Smooth muscle cell (in vitro differentiated cells): ENCODE measurements around the gene UBE2M. TPM values are rescaled to one million over a fixed set of nuclear protein-coding genes. Genes with fewer than 3 reads are reported as not detected.

Source experiments
- DNase-seq: peaks from one replicate; lab custom pipeline; 2025; ENCODE audit not compliant: unreplicated experiment; lab: John Stamatoyannopoulos, UW
- H2AFZ ChIP-seq: fragments of 200-600 bp; sonication (generic); 2 replicates; pipeline ENCODE4 v1.6.0; 2016; ENCODE audit warnings: antibody characterized with exemption, low read depth, mild to moderate bottlenecking
- H3F3A ChIP-seq: fragments of 200-600 bp; sonication (generic); 2 replicates; pipeline ENCODE4 v1.6.0; 2017; ENCODE audit warnings: antibody characterized with exemption, low read depth
- H3K27ac ChIP-seq: fragments of 200-600 bp; sonication (generic); 2 replicates; pipeline ENCODE4 v1.5.1; 2016; ENCODE audit warnings: low read depth, mild to moderate bottlenecking
- H3K27me3 ChIP-seq: fragments of 200-600 bp; sonication (generic); 2 replicates; pipeline ENCODE4 v1.6.1; 2016; ENCODE audit warnings: low read depth, mild to moderate bottlenecking
- H3K36me3 ChIP-seq: fragments of 200-600 bp; sonication (generic); 2 replicates; pipeline ENCODE4 v1.5.1; 2016; ENCODE audit warnings: low read depth
- H3K4me1 ChIP-seq: fragments of 200-600 bp; sonication (generic); 2 replicates; pipeline ENCODE4 v1.5.1; 2016; ENCODE audit warnings: low read depth
- H3K4me2 ChIP-seq: fragments of 200-600 bp; sonication (generic); 2 replicates; pipeline ENCODE4 v1.6.0; 2016; ENCODE audit warnings: mild to moderate bottlenecking
- H3K4me3 ChIP-seq: fragments of 200-600 bp; sonication (generic); 2 replicates; pipeline ENCODE4 v1.5.1; 2016; ENCODE audit warnings: mild to moderate bottlenecking
- H3K79me2 ChIP-seq: fragments of 200-600 bp; sonication (generic); 2 replicates; pipeline ENCODE4 v1.6.0; 2016; ENCODE audit warnings: low read depth, mild to moderate bottlenecking
- H3K9ac ChIP-seq: fragments of 200-600 bp; sonication (generic); 2 replicates; pipeline ENCODE4 v1.6.0; 2016; ENCODE audit warnings: low read depth
- H3K9me3 ChIP-seq: fragments of 200-600 bp; sonication (generic); replicated peaks from 2 replicates; pipeline ENCODE4 v1.5.1; 2016; ENCODE audit warnings: low read depth
- H4K20me1 ChIP-seq: fragments of 200-600 bp; sonication (generic); 2 replicates; pipeline ENCODE4 v1.6.0; 2016; ENCODE audit warnings: low read depth
- WGBS: methylation state at CpG from one replicate; pipeline ENCODE4 v1.1.7; 2016; ENCODE audit warnings: low lambda C conversion rate; 5-methylcytosine and 5-hydroxymethylcytosine counted together
- polyA plus RNA-seq: library from polyadenylated mRNA; unstranded; fragments of >200 nt; fragmentation: Nextera tagmentation; extraction: Ambion mirVana; gene quantifications from 2 replicates; pipeline ENCODE4 v1.2.1, GENCODE V29; 2016
- total RNA-seq: library from RNA; depleted of rRNA; stranded (reverse); fragments of >200 nt; gene quantifications from 2 replicates; pipeline ENCODE4 v1.2.3, GENCODE V29; 2014
- TF ChIP-seq, protein P1 (sequence below): fragments of 200-600 bp; sonication (generic); IDR thresholded peaks from 2 replicates; pipeline ENCODE4 v1.5.1; 2017; ENCODE audit warnings: borderline replicate concordance, mild to moderate bottlenecking, antibody characterized with exemption; ENCODE audit not compliant: insufficient read depth, poor library complexity, severe bottlenecking

Gene UBE2M
- total and polyA plus RNA-seq, 2 experiments from 2014 or later: 45.9 to 118 TPM

DNA sequence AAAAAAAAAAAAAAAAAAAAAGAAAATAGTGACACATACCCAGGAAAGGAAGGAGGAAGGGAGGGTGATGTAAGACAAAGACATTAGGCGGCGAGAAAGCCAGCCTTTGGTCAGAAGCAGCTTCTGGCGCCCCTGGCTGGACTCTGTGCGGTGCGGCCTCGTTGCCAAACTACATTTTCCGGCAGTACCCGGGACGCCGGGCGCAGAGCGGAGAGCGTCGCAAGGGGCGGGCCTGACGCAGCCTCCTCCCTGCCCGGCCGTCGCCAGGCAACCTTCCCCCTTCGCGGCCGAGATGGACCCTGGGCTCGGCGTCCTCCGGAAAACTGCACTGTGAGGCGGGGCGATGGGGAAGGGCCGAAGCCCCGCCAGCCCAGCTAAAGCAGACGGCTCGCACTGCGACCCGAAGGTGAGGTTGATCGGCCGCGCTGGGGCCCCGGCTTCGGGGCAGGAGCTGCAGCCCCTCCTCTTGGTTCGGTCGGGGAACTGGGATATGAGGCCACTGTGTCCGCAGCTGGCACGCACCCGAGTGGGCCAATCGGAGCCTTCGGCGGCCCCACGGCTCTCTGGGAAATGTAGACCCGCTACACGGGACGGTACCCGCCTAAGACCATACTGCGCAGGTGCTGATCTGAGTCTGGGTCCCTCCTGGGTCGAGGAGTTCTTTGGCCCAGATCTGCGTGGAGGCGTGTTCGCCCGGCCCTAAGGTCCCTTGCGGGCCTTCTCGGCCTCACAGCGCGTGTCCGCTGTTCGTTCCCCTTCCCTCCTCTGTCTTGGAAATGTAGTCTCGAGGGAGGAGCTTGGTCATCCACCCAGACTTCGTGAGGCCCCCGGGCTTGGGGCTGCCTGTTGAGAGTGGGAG lies 17.0 kb upstream of the UBE2M start:
- TF ChIP-seq, protein P1, sequence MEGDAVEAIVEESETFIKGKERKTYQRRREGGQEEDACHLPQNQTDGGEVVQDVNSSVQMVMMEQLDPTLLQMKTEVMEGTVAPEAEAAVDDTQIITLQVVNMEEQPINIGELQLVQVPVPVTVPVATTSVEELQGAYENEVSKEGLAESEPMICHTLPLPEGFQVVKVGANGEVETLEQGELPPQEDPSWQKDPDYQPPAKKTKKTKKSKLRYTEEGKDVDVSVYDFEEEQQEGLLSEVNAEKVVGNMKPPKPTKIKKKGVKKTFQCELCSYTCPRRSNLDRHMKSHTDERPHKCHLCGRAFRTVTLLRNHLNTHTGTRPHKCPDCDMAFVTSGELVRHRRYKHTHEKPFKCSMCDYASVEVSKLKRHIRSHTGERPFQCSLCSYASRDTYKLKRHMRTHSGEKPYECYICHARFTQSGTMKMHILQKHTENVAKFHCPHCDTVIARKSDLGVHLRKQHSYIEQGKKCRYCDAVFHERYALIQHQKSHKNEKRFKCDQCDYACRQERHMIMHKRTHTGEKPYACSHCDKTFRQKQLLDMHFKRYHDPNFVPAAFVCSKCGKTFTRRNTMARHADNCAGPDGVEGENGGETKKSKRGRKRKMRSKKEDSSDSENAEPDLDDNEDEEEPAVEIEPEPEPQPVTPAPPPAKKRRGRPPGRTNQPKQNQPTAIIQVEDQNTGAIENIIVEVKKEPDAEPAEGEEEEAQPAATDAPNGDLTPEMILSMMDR: no peak
- Histone ChIP-seq H3K4me3 (peak overlapping the region; percentile 73), H3K27me3 (no peaks in the 10 kb centered on the region), H3K36me3 (no peaks in the 10 kb centered on the region), H3K4me2 (peak overlapping the region; percentile 93), H2AFZ (peak overlapping the region; percentile 37), H3F3A (peaks cover 10% of the 10 kb centered on the region), H3K27ac (peak overlapping the region; percentile 99), H4K20me1 (no peaks in the 10 kb centered on the region), H3K4me1 (peaks cover 14% of the 10 kb centered on the region), H3K79me2 (peaks cover 23% of the 10 kb centered on the region), H3K9me3 (no peaks in the 10 kb centered on the region), H3K9ac (peak overlapping the region; percentile 96)
- no peak for DNase-seq
- WGBS: under 1% methylated on average over 66 of the region's 66 CpGs

GRCh38 chr19:58573658-58574164 lies 15.3 kb upstream of the UBE2M start:
- no peak for DNase-seq
- H3K79me2 ChIP-seq: peaks cover 23% of the 10 kb centered on the region
- peak overlapping the region; percentile 99 for H3K27ac ChIP-seq
- no peaks in the 10 kb centered on the region for H3K36me3 ChIP-seq
- TF ChIP-seq, protein P1: no peak
- H3F3A ChIP-seq: peaks cover 10% of the 10 kb centered on the region
- H3K9ac ChIP-seq: peak overlapping the region; percentile 97
- no peaks in the 10 kb centered on the region for H4K20me1 ChIP-seq
- H3K9me3 ChIP-seq: no peaks in the 10 kb centered on the region
- H2AFZ ChIP-seq: no peak overlapping the region
- H3K4me3 ChIP-seq: peak overlapping the region; percentile 71
- H3K4me1 ChIP-seq: peaks cover 14% of the 10 kb centered on the region
- H3K4me2 ChIP-seq: peak overlapping the region; percentile 86
- WGBS: 7% methylated on average over 20 of the region's 20 CpGs
- H3K27me3 ChIP-seq: no peaks in the 10 kb centered on the region

DNA sequence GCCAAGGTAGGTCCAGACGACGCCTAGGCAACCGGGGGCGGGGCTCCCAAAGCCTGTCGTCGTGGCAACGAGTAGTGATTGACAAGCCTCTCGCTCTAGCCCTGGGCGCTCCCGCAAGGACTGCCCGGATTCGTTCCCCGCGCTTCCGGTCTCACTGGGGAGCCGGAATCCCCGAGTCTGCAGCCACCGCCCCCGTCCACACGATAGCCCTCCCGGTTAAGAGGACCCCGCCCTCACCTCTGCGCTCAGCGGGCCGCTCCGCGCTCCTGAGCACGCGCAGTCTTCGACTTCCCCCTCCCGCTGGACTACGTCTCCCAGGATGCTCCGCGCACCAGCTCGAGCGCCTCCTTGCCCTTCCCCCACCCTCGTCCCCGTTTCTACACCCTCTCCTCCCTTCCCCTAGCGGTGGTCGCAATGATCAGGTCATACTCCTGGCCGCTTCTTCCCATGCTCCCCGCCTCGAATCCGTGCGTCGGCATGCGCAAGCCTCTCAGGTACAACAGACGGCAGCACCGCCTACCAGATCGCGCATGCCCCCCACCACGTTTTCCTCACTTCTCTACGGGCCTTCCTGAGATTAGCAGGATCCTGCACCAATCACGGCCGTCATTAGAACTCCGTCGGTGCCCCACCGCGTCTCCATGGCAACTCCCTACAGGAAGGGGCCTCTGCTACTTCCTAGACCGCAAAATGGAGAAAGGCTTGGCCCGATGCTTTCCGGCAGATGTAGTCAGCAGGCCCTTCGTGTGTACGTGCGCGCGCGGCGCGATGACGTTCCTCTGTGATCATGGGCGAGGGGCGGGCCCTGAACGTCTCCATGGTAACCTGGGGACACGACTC lies 14.6 kb upstream of the UBE2M start, which contains the start of gene MZF1:
Gene MZF1 (minus strand): TSS at position 518 of the 840 bp plus-strand sequence. CDS start 1,946 bp downstream, outside the sequence.
- Histone ChIP-seq H3K27ac (peak within 1 kb of the TSS; percentile 99), H4K20me1 (no peaks in the 10 kb centered on the region), H3K4me1 (peaks cover 14% of the 10 kb centered on the region), H3K4me2 (peak within 1 kb of the TSS; percentile 96), H3K36me3 (no peaks in the 10 kb centered on the region), H3K79me2 (peaks cover 21% of the 10 kb centered on the region), H3K4me3 (peak within 1 kb of the TSS; percentile 71), H2AFZ (no peak within 1 kb of the TSS), H3F3A (peaks cover 10% of the 10 kb centered on the region), H3K27me3 (no peaks in the 10 kb centered on the region), H3K9me3 (no peaks in the 10 kb centered on the region), H3K9ac (peak within 1 kb of the TSS; percentile 97)
- WGBS: under 1% methylated on average over 67 of the region's 75 CpGs
- DNase-seq: no peak
- TF ChIP-seq, protein P1: peak; percentile 16
